NCI-H510A treated with DMSO at 0.1 percent for 48 hours (cell line): ENCODE data around the gene SLC31A2.

Experiments
- DNase-seq: peaks from one replicate; lab custom pipeline; 2025; lab: John Stamatoyannopoulos, UW

Gene SLC31A2

DNA sequence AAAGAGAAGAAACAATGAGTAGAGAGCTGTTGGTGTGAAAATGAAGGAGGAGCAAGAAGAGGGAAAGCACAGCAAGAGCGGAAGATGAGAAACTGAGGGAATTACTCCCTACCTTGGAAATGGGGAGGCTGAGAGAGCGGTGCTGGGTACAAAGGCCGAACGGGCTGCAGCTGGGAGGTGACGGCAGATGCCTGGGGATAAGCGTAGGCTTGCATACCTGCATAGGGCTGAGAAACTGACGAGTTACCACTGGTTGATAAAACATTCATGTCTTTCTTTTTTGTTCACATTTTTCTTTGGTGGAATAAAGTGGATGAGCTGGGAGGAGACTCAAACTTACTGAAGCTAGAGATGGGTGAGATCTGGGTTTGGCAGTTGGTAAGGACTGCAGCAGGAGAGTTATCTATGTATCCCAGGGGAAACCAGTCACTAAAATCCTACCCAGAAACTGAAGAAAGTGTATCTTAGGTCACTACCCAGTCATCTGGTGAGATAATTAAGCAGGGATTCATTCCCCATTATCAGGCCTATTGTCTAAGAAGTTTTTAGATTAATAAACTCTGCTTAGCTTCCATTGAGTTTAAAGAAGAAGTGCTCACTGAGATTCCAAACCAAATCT lies 35.4 kb downstream of the SLC31A2 start:
- no peak for DNase-seq

GRCh38 chr9:113187929-113188595 lies 37.3 kb downstream of the SLC31A2 start:
- no peak for DNase-seq

- no peak for DNase-seq
Observed at GRCh38 chr9:113192455-113192854, 41.6 kb downstream of the SLC31A2 start.

- no peak for DNase-seq
Observed at GRCh38 chr9:113199683-113200329, 49.0 kb downstream of the SLC31A2 start.

DNA sequence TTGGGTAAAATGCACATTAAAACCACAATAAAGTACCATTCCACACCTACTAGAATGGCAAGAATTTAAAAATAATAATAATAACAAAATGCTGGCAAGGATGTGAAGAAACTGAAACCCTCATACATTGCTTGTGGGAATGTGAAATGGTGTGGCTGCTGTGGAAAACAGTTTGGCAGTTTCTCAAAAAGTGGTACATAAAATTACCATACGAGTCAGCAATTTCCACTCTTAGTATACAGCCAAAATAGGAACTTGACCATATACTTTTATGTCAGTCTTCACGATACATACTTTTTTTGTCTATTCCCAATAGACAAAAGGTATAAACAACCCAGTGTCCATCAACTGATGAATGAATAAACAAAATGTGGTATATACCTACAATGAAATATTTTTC lies 54.6 kb downstream of the SLC31A2 start:
- no peak for DNase-seq

DNA sequence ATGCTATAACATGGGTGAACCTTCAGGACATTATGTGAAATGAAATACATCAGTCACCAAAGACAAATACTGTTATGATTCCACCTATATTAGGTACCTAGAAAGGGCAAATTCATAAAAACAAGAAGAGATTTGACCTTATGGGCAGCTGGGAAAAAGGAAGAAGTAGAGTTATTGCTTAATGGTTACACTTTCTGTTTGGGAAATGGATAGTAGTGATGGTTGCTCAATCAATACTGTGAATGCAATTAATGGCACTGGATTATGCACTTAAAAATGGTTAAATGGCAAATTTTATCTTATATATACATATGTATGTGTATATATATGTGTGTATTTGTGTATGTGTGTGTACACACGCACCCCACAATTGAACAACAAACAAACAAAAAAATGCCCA lies 55.1 kb downstream of the SLC31A2 start:
- no peak for DNase-seq

GRCh38 chr9:113210815-113211214 lies 60.0 kb downstream of the SLC31A2 start:
- no peak for DNase-seq
